H9 (cell line): ENCODE data around the gene ATRNL1. TPM values are rescaled to one million over a fixed set of nuclear protein-coding genes. Genes with fewer than 3 reads are reported as not detected.

Source experiments
- DNase-seq: peaks from one replicate; pipeline ENCODE4 v3.0.0-alpha.2; 2017
- H2AFZ ChIP-seq: one replicate; pipeline ENCODE4 v1.6.1; 2013; ENCODE audit warnings: mild to moderate bottlenecking, low read length, control low read depth, moderate library complexity
- H2AK5ac ChIP-seq: 2 replicates; pipeline ENCODE4 v1.6.1; 2013; ENCODE audit warnings: low read length, control low read depth, mixed read lengths; ENCODE audit not compliant: insufficient read length
- H2BK120ac ChIP-seq: one replicate; pipeline ENCODE4 v1.6.1; 2013; ENCODE audit warnings: low read depth, mild to moderate bottlenecking, low read length, control low read depth, inconsistent platforms; ENCODE audit not compliant: poor library complexity, severe bottlenecking
- H2BK12ac ChIP-seq: 2 replicates; pipeline ENCODE4 v1.6.1; 2013; ENCODE audit warnings: low read length, control low read depth, mixed read lengths, low read depth; ENCODE audit not compliant: insufficient read length
- H2BK15ac ChIP-seq: 2 replicates; pipeline ENCODE4 v1.6.1; 2013; ENCODE audit warnings: low read depth, low read length, control low read depth
- H2BK20ac ChIP-seq: one replicate; pipeline ENCODE4 v1.6.1; 2013; ENCODE audit warnings: low read depth, mild to moderate bottlenecking, low read length, control low read depth, inconsistent platforms; ENCODE audit not compliant: poor library complexity, severe bottlenecking
- H2BK5ac ChIP-seq: 2 replicates; pipeline ENCODE4 v1.6.1; 2013; ENCODE audit warnings: low read length, control low read depth, mixed read lengths; ENCODE audit not compliant: insufficient read length
- H3K14ac ChIP-seq: 2 replicates; pipeline ENCODE4 v1.6.1; 2013; ENCODE audit warnings: low read length, control low read depth; ENCODE audit not compliant: insufficient read depth
- H3K18ac ChIP-seq: 2 replicates; pipeline ENCODE4 v1.6.1; 2013; ENCODE audit warnings: low read depth, mild to moderate bottlenecking, mixed read lengths, low read length, control low read depth; ENCODE audit not compliant: insufficient read length
- H3K23ac ChIP-seq: 2 replicates; pipeline ENCODE4 v1.6.1; 2013; ENCODE audit warnings: low read length, control low read depth, mixed read lengths, low read depth; ENCODE audit not compliant: insufficient read length
- H3K23me2 ChIP-seq: 2 replicates; pipeline ENCODE4 v1.6.1; 2013; ENCODE audit warnings: low read depth, mild to moderate bottlenecking, mixed read lengths, low read length, control low read depth; ENCODE audit not compliant: insufficient read length, poor library complexity, severe bottlenecking
- H3K27ac ChIP-seq: 2 replicates; pipeline ENCODE4 v1.5.1; 2013; ENCODE audit warnings: low read length, control low read depth, mixed read lengths, low read depth; ENCODE audit not compliant: insufficient read length
- H3K27me3 ChIP-seq: 2 replicates; pipeline ENCODE4 v1.6.1; 2013; ENCODE audit warnings: low read length, control low read depth, inconsistent platforms; ENCODE audit not compliant: insufficient read depth
- H3K4ac ChIP-seq: 2 replicates; pipeline ENCODE4 v1.6.1; 2013; ENCODE audit warnings: low read depth, mild to moderate bottlenecking, control low read depth, inconsistent platforms, low read length, moderate library complexity
- H3K4me1 ChIP-seq: 2 replicates; pipeline ENCODE4 v1.6.1; 2013; ENCODE audit warnings: low read length, control low read depth, inconsistent platforms; ENCODE audit not compliant: insufficient read depth
- H3K4me2 ChIP-seq: 2 replicates; pipeline ENCODE4 v1.6.1; 2013; ENCODE audit warnings: low read length, control low read depth, mixed read lengths; ENCODE audit not compliant: insufficient read length, insufficient read depth
- H3K56ac ChIP-seq: 2 replicates; pipeline ENCODE4 v1.6.1; 2013; ENCODE audit warnings: low read depth, mild to moderate bottlenecking, mixed read lengths, low read length, control low read depth; ENCODE audit not compliant: insufficient read length
- H3K79me1 ChIP-seq: 2 replicates; pipeline ENCODE4 v1.6.1; 2013; ENCODE audit warnings: low read depth, mild to moderate bottlenecking, moderate library complexity, low read length, control low read depth, inconsistent platforms; ENCODE audit not compliant: insufficient read depth, poor library complexity, severe bottlenecking
- H3K79me2 ChIP-seq: 2 replicates; pipeline ENCODE4 v1.6.1; 2013; ENCODE audit warnings: low read length, control low read depth, inconsistent platforms; ENCODE audit not compliant: insufficient read depth
- H3K9ac ChIP-seq: 2 replicates; pipeline ENCODE4 v1.6.1; 2013; ENCODE audit warnings: low read length, control low read depth, mixed read lengths; ENCODE audit not compliant: insufficient read length; ENCODE audit errors: extremely low read depth
- H3K9me3 ChIP-seq: one replicate; pipeline ENCODE4 v1.6.1; 2013; ENCODE audit warnings: low read depth, low read length, inconsistent platforms; ENCODE audit not compliant: control insufficient read depth
- H3T11ph ChIP-seq: one replicate; pipeline ENCODE4 v1.6.1; 2013; ENCODE audit warnings: mild to moderate bottlenecking, low read length, control low read depth, inconsistent platforms
- H4K20me1 ChIP-seq: one replicate; pipeline ENCODE4 v1.6.1; 2013; ENCODE audit not compliant: control insufficient read depth, insufficient read length, insufficient read depth
- H4K5ac ChIP-seq: 2 replicates; pipeline ENCODE4 v1.6.1; 2013; ENCODE audit warnings: low read depth, mild to moderate bottlenecking, mixed read lengths, low read length, control low read depth; ENCODE audit not compliant: insufficient read length
- H4K8ac ChIP-seq: replicated peaks from 2 replicates; pipeline ENCODE4 v1.6.1; 2013; ENCODE audit warnings: low read length, control low read depth, mixed read lengths, low read depth; ENCODE audit not compliant: insufficient read length
- H4K91ac ChIP-seq: 2 replicates; pipeline ENCODE4 v1.6.1; 2013; ENCODE audit warnings: low read depth, mild to moderate bottlenecking, moderate library complexity, mixed read lengths, low read length, control low read depth; ENCODE audit not compliant: insufficient read length
- H3K27ac Mint-ChIP-seq, 3 experiments: 2 replicates in 2 of 3; 3 replicates in 1 of 3; pipeline ENCODE4 v1.8.0; 2020 to 2021; ENCODE audit warnings: mixed read lengths in 3 of 3, mild to moderate bottlenecking in 1 of 3, moderate library complexity in 1 of 3
- H3K27me3 Mint-ChIP-seq: 2 replicates; pipeline ENCODE4 v1.8.0; 2021; ENCODE audit warnings: low read depth, mild to moderate bottlenecking, moderate library complexity, mixed read lengths
- H3K36me3 Mint-ChIP-seq, 3 experiments: 2 replicates in 2 of 3; 3 replicates in 1 of 3; pipeline ENCODE4 v1.8.0; 2020 to 2021; ENCODE audit warnings: low read depth in 3 of 3, mixed read lengths in 3 of 3; ENCODE audit not compliant: insufficient read depth in 1 of 3
- H3K4me1 Mint-ChIP-seq, 2 experiments: 2 replicates each; pipeline ENCODE4 v1.8.0; 2020; ENCODE audit warnings: mixed read lengths in 2 of 2
- H3K4me3 Mint-ChIP-seq, 2 experiments: 2 replicates in 1 of 2; 3 replicates in 1 of 2; pipeline ENCODE4 v1.8.0; 2020 to 2021; ENCODE audit warnings: mild to moderate bottlenecking in 2 of 2, mixed read lengths in 2 of 2, moderate library complexity in 1 of 2
- H3K9me3 Mint-ChIP-seq, 2 experiments: 2 replicates in 1 of 2; 3 replicates in 1 of 2; pipeline ENCODE4 v1.8.0; 2020; ENCODE audit warnings: mild to moderate bottlenecking in 2 of 2, mixed read lengths in 2 of 2, moderate library complexity in 1 of 2
- CTCF ChIP-seq: fragments of 200-600 bp; sonication (generic); conservative IDR thresholded peaks from 3 replicates; pipeline ENCODE4 v1.8.0; 2021; ENCODE audit warnings: antibody characterized with exemption, mild to moderate bottlenecking
- WGBS: extraction: QIAGEN DNeasy Blood & Tissue Kit; methylation state at CpG from one replicate; pipeline ENCODE4 v1.1.7; 2013; ENCODE audit warnings: missing lambda C conversion rate, low lambda C conversion rate, mixed read lengths; ENCODE audit not compliant: insufficient read length; ENCODE audit errors: extremely low coverage; 5-methylcytosine and 5-hydroxymethylcytosine counted together
- total RNA-seq: library from RNA; stranded (reverse); gene quantifications from 2 replicates; pipeline ENCODE4 v1.2.1, GENCODE V29; 2021

ATRNL1 gene
- total RNA-seq, 1 experiment from 2014 or later = 9.2 TPM

- Histone ChIP-seq H3K4me1 (no peaks in the 10 kb centered on the region), H2BK5ac (no peak overlapping the region), H2AK5ac (no peak overlapping the region), H3K14ac (no peak overlapping the region), H2BK15ac (no peak overlapping the region), H3K23ac (no peak overlapping the region), H3K18ac (no peak overlapping the region), H4K20me1 (no peaks in the 10 kb centered on the region), H2BK120ac (no peak overlapping the region), H3K27ac (no peak overlapping the region), H2AFZ (no peak overlapping the region), H3K56ac (no peak overlapping the region), H3K23me2 (no peaks in the 10 kb centered on the region), H3K4ac (no peak overlapping the region), H3K9me3 (no peaks in the 10 kb centered on the region), H3K9ac (no peak overlapping the region), H4K91ac (no peak overlapping the region), H3K27me3 (no peaks in the 10 kb centered on the region), H3K79me2 (no peaks in the 10 kb centered on the region), H3K79me1 (no peaks in the 10 kb centered on the region), H3T11ph (no peak overlapping the region), H2BK12ac (no peak overlapping the region), H2BK20ac (no peak overlapping the region), H3K4me2 (no peak overlapping the region), H4K8ac (no peak overlapping the region), H4K5ac (no peak overlapping the region)
- DNase-seq = no peak
- Mint-ChIP-seq H3K36me3 (peaks cover 0 to 8% (median 0%) of the 10 kb centered on the region in 3 experiments; a peak in 2 of 7 replicates), H3K4me3 (no peak overlapping the region), H3K27ac (no peak overlapping the region), H3K4me1 (peaks cover 0 to 6% of the 10 kb centered on the region in 2 experiments; a peak in 2 of 4 replicates), H3K27me3 (no peaks in the 10 kb centered on the region), H3K9me3 (peaks cover 10 to 11% of the 10 kb centered on the region in 2 experiments; a peak in 4 of 5 replicates)
- WGBS = no CpG with 5 or more reads among the region's 4 CpGs
- no peak for TF ChIP-seq CTCF
Measured at GRCh38 chr10:115921795-115922194, 828.6 kb downstream of the ATRNL1 start.
